GM18870 (cell line): ENCODE results near the gene WWP2.
"Not testable (repeated sequence)": the region's sequence is repeated elsewhere in the genome, so short reads cannot be mapped to it uniquely, and the experiment has no call there.

Source experiments
- ATAC-seq: cut with Tn5 transposase; IDR thresholded peaks from one replicate; pipeline ENCODE4 v1.9.1; 2021; ENCODE audit warnings: moderate library complexity; ENCODE audit not compliant: unreplicated experiment

WWP2 gene

DNA sequence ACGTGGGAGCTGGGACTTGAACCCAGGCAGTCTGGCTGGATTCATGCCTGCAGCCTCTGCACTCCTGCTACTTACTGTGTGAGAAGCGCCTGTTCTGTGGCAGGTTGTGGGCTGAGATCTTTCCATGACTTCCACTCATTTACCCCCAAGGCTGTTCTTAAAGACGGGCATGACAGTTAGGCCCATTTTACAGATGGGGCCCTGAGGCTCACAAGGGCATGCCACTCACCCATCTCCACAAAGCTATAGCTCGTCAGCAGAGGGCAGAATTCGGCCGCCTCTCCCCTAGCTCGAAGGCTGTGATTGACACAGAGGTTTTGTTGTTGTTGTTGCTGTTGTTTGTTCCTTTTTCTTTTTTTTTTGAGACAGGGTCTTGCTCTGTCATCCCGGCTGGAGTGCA lies 210.8 kb downstream of the WWP2 start:
- ATAC-seq, result not testable (repeated sequence)

DNA sequence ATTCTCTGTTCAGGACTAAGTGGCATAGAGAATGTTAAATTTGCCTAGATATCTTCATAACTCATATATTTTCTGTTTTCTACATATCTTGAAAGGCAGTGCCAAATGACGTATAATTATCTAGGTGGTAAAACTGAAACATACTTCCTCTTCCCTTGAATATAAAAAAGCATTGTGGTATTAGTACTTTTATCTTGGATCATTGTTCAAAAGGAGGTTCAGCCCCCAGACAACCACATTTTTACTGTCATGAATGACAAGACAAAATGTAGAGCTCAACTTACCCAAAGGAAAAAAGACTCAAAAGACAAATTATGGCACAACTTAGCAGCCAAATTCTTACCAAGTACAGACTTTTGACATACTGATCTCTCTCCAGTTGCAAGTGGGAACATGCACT lies 223.1 kb downstream of the WWP2 start:
- not testable (repeated sequence) for ATAC-seq
